ENCODE results near the gene CDCA7L. TPM values are rescaled to one million over a fixed set of nuclear protein-coding genes. Genes with fewer than 3 reads are reported as not detected.
A peak's percentile ranks its signal among the peaks of the same experiment; 100 is the strongest.

The CDCA7L gene
- total RNA-seq, 2 experiments from 2014 or later: 62.5 to 70.4 TPM

GRCh38 chr7:21916629-21917028 is 29.1 kb downstream of the CDCA7L start:
- H3K27me3 Mint-ChIP-seq: no peaks in the 10 kb centered on the region
- no peak overlapping the region for H3K4me3 Mint-ChIP-seq
- no peak overlapping the region for H3K27ac Mint-ChIP-seq
- H3K4me1 Mint-ChIP-seq (ENCODE audit: low read depth): no peaks in the 10 kb centered on the region
- no peaks in the 10 kb centered on the region for H3K9me3 Mint-ChIP-seq
- peaks cover 35% of the 10 kb centered on the region for H3K36me3 Mint-ChIP-seq
- CTCF ChIA-PET: no interaction called here
- POLR2A ChIA-PET: no interaction called here
- intact Hi-C loops (cut with micrococcal nuclease): no loop called here
- DNase-seq: no peak

- no peaks in the 10 kb centered on the region for H3K27me3 Mint-ChIP-seq
- H3K4me3 Mint-ChIP-seq: no peak overlapping the region
- ChIA-PET POLR2A (no interaction called here), CTCF (no interaction called here)
- no peak for DNase-seq
- H3K4me1 Mint-ChIP-seq (ENCODE audit: low read depth): no peaks in the 10 kb centered on the region
- no peak overlapping the region for H3K27ac Mint-ChIP-seq
- peaks cover 38% of the 10 kb centered on the region for H3K36me3 Mint-ChIP-seq
- no peaks in the 10 kb centered on the region for H3K9me3 Mint-ChIP-seq
- intact Hi-C loops (cut with micrococcal nuclease): no loop called here
Measured at GRCh38 chr7:21916176-21916575, 29.5 kb downstream of the CDCA7L start.

GRCh38 chr7:21915140-21915539 is 30.6 kb downstream of the CDCA7L start:
- intact Hi-C loops (cut with micrococcal nuclease): no loop called here
- POLR2A ChIA-PET: no interaction called here
- Mint-ChIP-seq H3K9me3 (no peaks in the 10 kb centered on the region), H3K27ac (no peak overlapping the region), H3K4me1 (ENCODE audit: low read depth) (no peaks in the 10 kb centered on the region), H3K4me3 (no peak overlapping the region), H3K36me3 (peaks cover 39% of the 10 kb centered on the region), H3K27me3 (no peaks in the 10 kb centered on the region)
- DNase-seq: no peak
- CTCF ChIA-PET: no interaction called here

- no peak overlapping the region for H3K4me3 Mint-ChIP-seq
- peaks cover 39% of the 10 kb centered on the region for H3K36me3 Mint-ChIP-seq
- no peak overlapping the region for H3K27ac Mint-ChIP-seq
- ChIA-PET POLR2A (interaction anchor here (0.6 kb wide), 1 partner anchor 25 kb away, joined by 7 read pairs; no protein-coding TSS in a partner anchor), CTCF (no interaction called here)
- H3K9me3 Mint-ChIP-seq: no peaks in the 10 kb centered on the region
- H3K4me1 Mint-ChIP-seq (ENCODE audit: low read depth): no peaks in the 10 kb centered on the region
- no peaks in the 10 kb centered on the region for H3K27me3 Mint-ChIP-seq
- intact Hi-C loops (cut with micrococcal nuclease): no loop called here
- DNase-seq: no peak
Measured at GRCh38 chr7:21914671-21915070, 31.0 kb downstream of the CDCA7L start.

- ChIA-PET POLR2A (no interaction called here), CTCF (no interaction called here)
- Mint-ChIP-seq H3K27me3 (no peaks in the 10 kb centered on the region), H3K9me3 (no peaks in the 10 kb centered on the region), H3K36me3 (peaks cover 47% of the 10 kb centered on the region), H3K4me3 (no peak overlapping the region), H3K4me1 (ENCODE audit: low read depth) (no peaks in the 10 kb centered on the region), H3K27ac (no peak overlapping the region)
- intact Hi-C loops (cut with micrococcal nuclease): no loop called here
- no peak for DNase-seq
Measured at GRCh38 chr7:21912931-21913780, 32.5 kb downstream of the CDCA7L start.

GRCh38 chr7:21912305-21912704 is 33.4 kb downstream of the CDCA7L start:
- ChIA-PET CTCF (no interaction called here), POLR2A (no interaction called here)
- DNase-seq: no peak
- no peak overlapping the region for H3K27ac Mint-ChIP-seq
- intact Hi-C loops (cut with micrococcal nuclease): no loop called here
- H3K9me3 Mint-ChIP-seq: no peaks in the 10 kb centered on the region
- H3K27me3 Mint-ChIP-seq: no peaks in the 10 kb centered on the region
- H3K4me1 Mint-ChIP-seq (ENCODE audit: low read depth): no peaks in the 10 kb centered on the region
- no peak overlapping the region for H3K4me3 Mint-ChIP-seq
- H3K36me3 Mint-ChIP-seq: peaks cover 49% of the 10 kb centered on the region

GRCh38 chr7:21911341-21911875 is 34.3 kb downstream of the CDCA7L start:
- no peaks in the 10 kb centered on the region for H3K9me3 Mint-ChIP-seq
- H3K4me1 Mint-ChIP-seq (ENCODE audit: low read depth): no peaks in the 10 kb centered on the region
- ChIA-PET POLR2A (no interaction called here), CTCF (no interaction called here)
- H3K27ac Mint-ChIP-seq: no peak overlapping the region
- intact Hi-C loops (cut with micrococcal nuclease): no loop called here
- no peak overlapping the region for H3K4me3 Mint-ChIP-seq
- H3K27me3 Mint-ChIP-seq: no peaks in the 10 kb centered on the region
- no peak for DNase-seq
- peaks cover 46% of the 10 kb centered on the region for H3K36me3 Mint-ChIP-seq

- H3K4me1 Mint-ChIP-seq (ENCODE audit: low read depth): no peaks in the 10 kb centered on the region
- H3K27me3 Mint-ChIP-seq: no peaks in the 10 kb centered on the region
- DNase-seq: no peak
- H3K4me3 Mint-ChIP-seq: no peak overlapping the region
- H3K9me3 Mint-ChIP-seq: no peaks in the 10 kb centered on the region
- H3K36me3 Mint-ChIP-seq: peaks cover 48% of the 10 kb centered on the region
- POLR2A ChIA-PET: no interaction called here
- no peak overlapping the region for H3K27ac Mint-ChIP-seq
- intact Hi-C loops (cut with micrococcal nuclease): no loop called here
- CTCF ChIA-PET: interaction anchor here (1.2 kb wide), 1 partner anchor 57 kb away, joined by 3 read pairs; no protein-coding TSS in a partner anchor
Measured at GRCh38 chr7:21910253-21910652, 35.4 kb downstream of the CDCA7L start.

- POLR2A ChIA-PET: no interaction called here
- no peaks in the 10 kb centered on the region for H3K4me1 Mint-ChIP-seq (ENCODE audit: low read depth)
Measured at GRCh38 chr7:21908746-21909145, 37.0 kb downstream of the CDCA7L start.

GRCh38 chr7:21903020-21903786 is 42.5 kb downstream of the CDCA7L start:
- peaks cover 56% of the 10 kb centered on the region for H3K36me3 Mint-ChIP-seq
- no peaks in the 10 kb centered on the region for H3K9me3 Mint-ChIP-seq
- POLR2A ChIA-PET: no interaction called here
- H3K4me3 Mint-ChIP-seq: no peak overlapping the region
- CTCF ChIA-PET: no interaction called here
- intact Hi-C loops (cut with micrococcal nuclease): no loop called here
- peaks cover 11% of the 10 kb centered on the region for H3K4me1 Mint-ChIP-seq (ENCODE audit: low read depth)
- no peaks in the 10 kb centered on the region for H3K27me3 Mint-ChIP-seq
- DNase-seq: no peak
- H3K27ac Mint-ChIP-seq: no peak overlapping the region

More at GRCh38 chr7:21908746-21909145, 37.0 kb downstream of the CDCA7L start:
- H3K36me3 Mint-ChIP-seq: peaks cover 48% of the 10 kb centered on the region
- H3K4me3 Mint-ChIP-seq: no peak overlapping the region
- no peak for DNase-seq
- CTCF ChIA-PET: no interaction called here
- no peaks in the 10 kb centered on the region for H3K27me3 Mint-ChIP-seq
- no peaks in the 10 kb centered on the region for H3K9me3 Mint-ChIP-seq
- intact Hi-C loops (cut with micrococcal nuclease): no loop called here
- H3K27ac Mint-ChIP-seq: no peak overlapping the region

GRCh38 chr7:21902240-21902639 is 43.5 kb downstream of the CDCA7L start:
- no peaks in the 10 kb centered on the region for H3K27me3 Mint-ChIP-seq
- no peak for DNase-seq
- H3K4me3 Mint-ChIP-seq: no peak overlapping the region
- POLR2A ChIA-PET: no interaction called here
- CTCF ChIA-PET: no interaction called here
- no peak overlapping the region for H3K27ac Mint-ChIP-seq
- intact Hi-C loops (cut with micrococcal nuclease): no loop called here
- H3K36me3 Mint-ChIP-seq: peaks cover 60% of the 10 kb centered on the region
- peaks cover 18% of the 10 kb centered on the region for H3K4me1 Mint-ChIP-seq (ENCODE audit: low read depth)
- no peaks in the 10 kb centered on the region for H3K9me3 Mint-ChIP-seq

- Mint-ChIP-seq H3K27me3 (no peaks in the 10 kb centered on the region), H3K4me3 (peak overlapping the region; percentile 47), H3K36me3 (peaks cover 32% of the 10 kb centered on the region), H3K9me3 (no peaks in the 10 kb centered on the region), H3K4me1 (ENCODE audit: low read depth) (peaks cover 18% of the 10 kb centered on the region), H3K27ac (peak overlapping the region; percentile 69)
- intact Hi-C loops (cut with micrococcal nuclease): loop anchor here (5.0 kb wide), 1 partner anchor 121 kb away; no protein-coding TSS in a partner anchor
- ChIA-PET POLR2A (no interaction called here), CTCF (no interaction called here)
- peak; percentile 13 for DNase-seq
Measured at GRCh38 chr7:21898265-21898930, 47.3 kb downstream of the CDCA7L start.

Data from activated CD4-positive, alpha-beta memory T cell treated with anti-CD3 and anti-CD28 coated beads for 36 hours (primary cell).